Progenitor cell of endocrine pancreas (in vitro differentiated cells): Measurements from ENCODE around the gene FGD4. TPM values are rescaled to one million over a fixed set of nuclear protein-coding genes. Genes with fewer than 3 reads are reported as not detected.

Source experiments
- DNase-seq: peaks from one replicate; pipeline ENCODE4 v3.0.0; 2021; ENCODE audit warnings: low spot score; ENCODE audit not compliant: unreplicated experiment
- H3K27ac Mint-ChIP-seq: 2 replicates; pipeline ENCODE4 v1.8.0; 2021; ENCODE audit warnings: mild to moderate bottlenecking, moderate library complexity, mixed read lengths
- H3K27me3 Mint-ChIP-seq: 2 replicates; pipeline ENCODE4 v1.8.0; 2021; ENCODE audit warnings: mixed read lengths
- H3K36me3 Mint-ChIP-seq: 2 replicates; pipeline ENCODE4 v1.8.0; 2022; ENCODE audit warnings: mixed read lengths; ENCODE audit not compliant: insufficient read depth
- H3K4me1 Mint-ChIP-seq: 2 replicates; pipeline ENCODE4 v1.8.0; 2021; ENCODE audit warnings: low read depth, mixed read lengths
- H3K4me3 Mint-ChIP-seq: 2 replicates; pipeline ENCODE4 v1.8.0; 2021; ENCODE audit warnings: low read depth, mild to moderate bottlenecking, moderate library complexity, mixed read lengths
- H3K9me3 Mint-ChIP-seq: 2 replicates; pipeline ENCODE4 v1.8.0; 2021; ENCODE audit warnings: low read depth, mixed read lengths
- total RNA-seq: library from RNA; stranded (reverse); gene quantifications from 2 replicates; pipeline ENCODE4 v1.2.1, GENCODE V29; 2021
- TF ChIP-seq, protein P1 (sequence below): fragments of 200-600 bp; sonication (generic); IDR thresholded peaks from one replicate; pipeline ENCODE4 v1.5.0; 2021; ENCODE audit warnings: antibody characterized with exemption, mild to moderate bottlenecking; ENCODE audit not compliant: unreplicated experiment

The FGD4 gene
- total RNA-seq, 1 donor from 2014 or later = 83.8 TPM

DNA sequence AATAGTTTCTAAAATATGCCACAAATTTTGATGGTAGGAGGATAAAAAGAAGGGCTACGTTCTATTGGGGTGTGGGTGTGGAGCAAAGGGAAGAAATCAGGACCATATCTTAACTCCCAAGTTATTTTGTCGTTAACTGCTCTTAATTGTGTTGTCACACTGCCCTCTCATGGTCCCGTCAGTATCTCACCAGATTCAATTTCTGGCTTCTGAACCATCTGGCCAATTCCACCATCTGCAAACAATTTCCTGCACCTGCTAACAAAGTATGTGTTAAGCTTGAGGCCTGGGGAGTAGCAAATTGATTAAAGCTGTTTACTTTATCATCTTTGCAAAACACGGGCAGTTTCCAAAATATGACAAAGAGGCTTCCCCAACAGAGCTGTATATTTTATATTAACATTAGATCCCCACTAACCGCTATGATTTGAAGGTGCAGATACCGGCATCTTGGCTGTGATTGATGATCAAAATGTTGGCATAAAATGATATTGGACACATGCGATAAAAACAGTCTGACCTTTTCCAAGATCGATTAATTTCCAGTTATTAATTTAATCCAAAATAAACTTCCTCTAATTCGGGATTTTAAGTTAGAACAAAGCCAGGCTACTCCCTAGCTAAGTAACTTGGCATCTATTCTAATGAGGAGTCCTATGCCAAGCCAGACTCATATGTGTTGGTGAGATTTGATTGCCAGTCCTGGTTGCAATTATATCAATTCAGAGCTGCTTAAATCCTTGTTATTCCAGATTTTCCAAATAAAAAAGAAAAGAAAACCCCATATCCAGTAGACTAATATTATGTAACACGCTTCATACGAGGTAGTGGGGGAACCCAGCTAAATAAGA, 272.8 kb downstream of the FGD4 start:
- TF ChIP-seq, protein P1, sequence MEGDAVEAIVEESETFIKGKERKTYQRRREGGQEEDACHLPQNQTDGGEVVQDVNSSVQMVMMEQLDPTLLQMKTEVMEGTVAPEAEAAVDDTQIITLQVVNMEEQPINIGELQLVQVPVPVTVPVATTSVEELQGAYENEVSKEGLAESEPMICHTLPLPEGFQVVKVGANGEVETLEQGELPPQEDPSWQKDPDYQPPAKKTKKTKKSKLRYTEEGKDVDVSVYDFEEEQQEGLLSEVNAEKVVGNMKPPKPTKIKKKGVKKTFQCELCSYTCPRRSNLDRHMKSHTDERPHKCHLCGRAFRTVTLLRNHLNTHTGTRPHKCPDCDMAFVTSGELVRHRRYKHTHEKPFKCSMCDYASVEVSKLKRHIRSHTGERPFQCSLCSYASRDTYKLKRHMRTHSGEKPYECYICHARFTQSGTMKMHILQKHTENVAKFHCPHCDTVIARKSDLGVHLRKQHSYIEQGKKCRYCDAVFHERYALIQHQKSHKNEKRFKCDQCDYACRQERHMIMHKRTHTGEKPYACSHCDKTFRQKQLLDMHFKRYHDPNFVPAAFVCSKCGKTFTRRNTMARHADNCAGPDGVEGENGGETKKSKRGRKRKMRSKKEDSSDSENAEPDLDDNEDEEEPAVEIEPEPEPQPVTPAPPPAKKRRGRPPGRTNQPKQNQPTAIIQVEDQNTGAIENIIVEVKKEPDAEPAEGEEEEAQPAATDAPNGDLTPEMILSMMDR = peak; percentile 78
- H3K36me3 Mint-ChIP-seq = no peaks in the 10 kb centered on the region
- H3K27me3 Mint-ChIP-seq = no peaks in the 10 kb centered on the region
- peaks cover 3% of the 10 kb centered on the region for H3K4me1 Mint-ChIP-seq
- no peak overlapping the region for H3K4me3 Mint-ChIP-seq
- no peak overlapping the region for H3K27ac Mint-ChIP-seq
- DNase-seq = no peak
- H3K9me3 Mint-ChIP-seq = peaks cover 11% of the 10 kb centered on the region

DNA sequence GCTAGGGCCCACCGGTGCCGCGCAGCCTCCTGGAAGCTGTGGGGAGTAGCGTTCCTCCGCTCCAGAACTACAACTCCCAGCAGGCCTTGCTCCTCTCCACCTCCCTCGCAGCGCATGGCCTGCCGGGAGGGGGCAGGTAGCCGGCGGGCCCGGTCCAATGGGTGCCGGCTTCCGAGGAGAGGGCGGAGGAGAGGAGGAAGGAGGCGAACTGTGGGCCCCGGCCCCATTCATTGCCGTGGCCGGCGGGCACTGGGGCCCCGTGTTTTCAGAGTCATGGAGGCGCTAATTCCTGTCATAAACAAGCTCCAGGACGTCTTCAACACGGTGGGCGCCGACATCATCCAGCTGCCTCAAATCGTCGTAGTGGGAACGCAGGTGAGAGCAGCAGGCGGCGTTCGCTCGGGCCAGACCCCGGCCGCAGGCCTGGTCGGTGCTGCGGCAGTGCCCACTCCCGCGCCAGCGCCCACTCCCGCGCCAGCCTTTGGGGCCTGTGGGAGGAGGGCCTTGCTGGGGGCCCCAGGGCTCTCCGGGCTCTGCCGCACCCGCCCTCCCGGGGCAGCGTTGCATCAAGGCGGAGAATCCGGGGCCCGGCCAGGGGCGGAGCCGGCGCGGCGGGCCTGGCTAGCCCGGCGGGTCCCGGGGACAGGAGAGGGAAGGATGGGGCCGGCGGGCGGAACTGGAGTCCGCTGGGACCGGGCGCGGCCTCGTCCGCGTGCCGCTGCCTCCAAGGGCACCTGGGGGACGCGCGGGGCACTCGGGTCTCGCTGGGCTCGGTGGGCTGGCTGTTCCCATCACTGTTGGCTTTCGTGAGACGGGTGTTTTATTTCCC, 279.9 kb downstream of the FGD4 start, which contains the start of gene DNM1L:
DNM1L (plus strand) TSS at position 211 of the 829 bp plus-strand sequence; CDS start at position 274, 63 bp downstream.
- peak within 1 kb of the TSS; percentile 97 for H3K4me3 Mint-ChIP-seq
- no peaks in the 10 kb centered on the region for H3K27me3 Mint-ChIP-seq
- H3K9me3 Mint-ChIP-seq = no peaks in the 10 kb centered on the region
- TF ChIP-seq, protein P1 = peak; percentile 23
- H3K27ac Mint-ChIP-seq = peak within 1 kb of the TSS; percentile 97
- DNase-seq = peak; percentile 98
- H3K36me3 Mint-ChIP-seq = peaks cover 7% of the 10 kb centered on the region
- peaks cover 16% of the 10 kb centered on the region for H3K4me1 Mint-ChIP-seq

DNA sequence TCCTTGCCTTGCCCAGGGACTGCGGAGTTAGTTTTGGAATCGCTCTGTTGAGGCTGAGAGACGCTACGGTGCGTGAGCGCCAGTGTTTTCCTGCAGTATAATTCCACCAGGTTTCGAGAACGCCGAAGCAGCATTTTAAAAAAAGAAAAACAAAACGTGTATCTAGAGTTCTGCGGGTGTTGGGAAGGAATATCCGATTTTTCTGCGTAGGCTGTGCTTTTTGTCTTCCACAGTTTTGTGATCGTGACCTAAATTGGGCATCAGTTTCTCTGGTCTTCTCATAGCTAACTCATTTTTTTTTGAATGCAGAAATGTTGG, 280.5 kb downstream of the FGD4 start:
- peaks cover 16% of the 10 kb centered on the region for H3K4me1 Mint-ChIP-seq
- no peak for DNase-seq
- TF ChIP-seq, protein P1 = no peak
- no peaks in the 10 kb centered on the region for H3K27me3 Mint-ChIP-seq
- peaks cover 10% of the 10 kb centered on the region for H3K36me3 Mint-ChIP-seq
- H3K27ac Mint-ChIP-seq = peak overlapping the region; percentile 95
- H3K9me3 Mint-ChIP-seq = no peaks in the 10 kb centered on the region
- H3K4me3 Mint-ChIP-seq = peak overlapping the region; percentile 97

DNA sequence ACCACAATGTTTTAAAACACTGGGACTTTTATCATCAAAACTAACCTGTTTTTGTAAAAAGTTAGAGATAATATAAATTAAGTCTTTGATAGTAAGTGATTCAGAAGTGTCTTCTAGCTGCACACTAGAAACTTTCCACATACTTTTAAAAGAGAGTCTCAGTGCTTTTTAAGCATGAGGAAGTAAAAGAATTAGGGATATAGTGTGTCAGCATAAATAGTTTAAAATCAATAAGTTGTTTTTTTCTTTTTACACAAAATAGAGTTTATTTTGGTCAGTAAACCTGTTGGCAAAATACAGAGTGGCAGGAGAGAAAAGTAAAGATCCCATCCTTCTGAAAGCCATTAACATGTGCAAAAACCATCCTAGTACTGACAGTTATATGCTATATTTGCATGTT, 281.4 kb downstream of the FGD4 start:
- TF ChIP-seq, protein P1 = no peak
- Mint-ChIP-seq H3K27ac (peak overlapping the region; percentile 95), H3K4me3 (peak overlapping the region; percentile 97), H3K36me3 (peaks cover 19% of the 10 kb centered on the region), H3K9me3 (peaks cover 4% of the 10 kb centered on the region), H3K27me3 (no peaks in the 10 kb centered on the region), H3K4me1 (peaks cover 16% of the 10 kb centered on the region)
- DNase-seq = no peak

DNA sequence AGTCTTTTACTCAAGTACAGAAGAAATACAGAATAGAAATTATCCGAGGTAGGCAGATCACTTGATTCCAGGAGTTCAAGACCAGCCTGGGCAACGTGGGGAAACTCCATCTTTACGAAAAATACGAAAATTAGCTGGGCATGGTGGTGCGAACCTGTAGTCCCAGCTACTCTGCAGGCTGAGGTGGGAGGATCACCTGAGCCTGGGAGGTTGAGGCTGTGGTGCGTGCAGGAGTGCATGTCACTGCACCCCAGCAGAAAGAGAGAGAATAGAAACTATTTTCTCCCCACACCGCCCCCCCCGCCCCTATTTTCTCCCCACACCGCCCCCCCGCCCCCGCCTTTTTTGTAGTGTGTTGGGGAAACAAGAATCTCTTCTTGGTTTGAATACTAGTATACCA, 281.9 kb downstream of the FGD4 start:
- H3K27ac Mint-ChIP-seq = no peak overlapping the region
- peaks cover 22% of the 10 kb centered on the region for H3K36me3 Mint-ChIP-seq
- DNase-seq = no peak
- H3K4me3 Mint-ChIP-seq = peak overlapping the region; percentile 44
- TF ChIP-seq, protein P1 = no peak
- H3K27me3 Mint-ChIP-seq = no peaks in the 10 kb centered on the region
- peaks cover 5% of the 10 kb centered on the region for H3K9me3 Mint-ChIP-seq
- peaks cover 16% of the 10 kb centered on the region for H3K4me1 Mint-ChIP-seq
